ENCODE results near the gene P4HTM.

The P4HTM gene

GRCh38 chr3:49009396-49009795 is 19.4 kb downstream of the P4HTM start:
- DNase-seq, result no peak

- DNase-seq, result no peak
Observed at GRCh38 chr3:49012441-49013017, 22.5 kb downstream of the P4HTM start.

GRCh38 chr3:49013113-49013737 is 23.2 kb downstream of the P4HTM start:
- no peak for DNase-seq

- DNase-seq, result peak; percentile 67
Observed at GRCh38 chr3:49013738-49014660, 24.0 kb downstream of the P4HTM start.

DNA sequence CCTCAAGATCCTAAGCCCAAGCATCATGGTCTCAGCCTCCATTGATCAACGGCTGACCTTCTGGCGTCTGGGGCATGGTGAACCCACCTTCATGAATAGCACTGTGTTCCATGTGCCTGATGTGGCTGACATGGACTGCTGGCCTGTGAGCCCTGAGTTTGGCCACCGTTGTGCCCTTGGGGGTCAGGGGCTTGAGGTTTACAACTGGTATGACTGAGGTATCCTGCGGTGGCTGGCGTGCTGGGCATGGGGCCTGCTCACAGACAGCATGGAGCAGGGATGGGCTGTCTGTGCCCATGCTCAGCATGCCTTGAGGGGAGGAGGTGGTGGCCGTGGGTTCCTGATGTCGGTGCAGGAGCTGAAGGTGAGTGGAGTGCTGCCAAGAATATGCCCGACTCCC is 25.0 kb downstream of the P4HTM start:
- no peak for DNase-seq

- no peak for DNase-seq
Observed at GRCh38 chr3:49015765-49016164, 25.7 kb downstream of the P4HTM start.

DNA sequence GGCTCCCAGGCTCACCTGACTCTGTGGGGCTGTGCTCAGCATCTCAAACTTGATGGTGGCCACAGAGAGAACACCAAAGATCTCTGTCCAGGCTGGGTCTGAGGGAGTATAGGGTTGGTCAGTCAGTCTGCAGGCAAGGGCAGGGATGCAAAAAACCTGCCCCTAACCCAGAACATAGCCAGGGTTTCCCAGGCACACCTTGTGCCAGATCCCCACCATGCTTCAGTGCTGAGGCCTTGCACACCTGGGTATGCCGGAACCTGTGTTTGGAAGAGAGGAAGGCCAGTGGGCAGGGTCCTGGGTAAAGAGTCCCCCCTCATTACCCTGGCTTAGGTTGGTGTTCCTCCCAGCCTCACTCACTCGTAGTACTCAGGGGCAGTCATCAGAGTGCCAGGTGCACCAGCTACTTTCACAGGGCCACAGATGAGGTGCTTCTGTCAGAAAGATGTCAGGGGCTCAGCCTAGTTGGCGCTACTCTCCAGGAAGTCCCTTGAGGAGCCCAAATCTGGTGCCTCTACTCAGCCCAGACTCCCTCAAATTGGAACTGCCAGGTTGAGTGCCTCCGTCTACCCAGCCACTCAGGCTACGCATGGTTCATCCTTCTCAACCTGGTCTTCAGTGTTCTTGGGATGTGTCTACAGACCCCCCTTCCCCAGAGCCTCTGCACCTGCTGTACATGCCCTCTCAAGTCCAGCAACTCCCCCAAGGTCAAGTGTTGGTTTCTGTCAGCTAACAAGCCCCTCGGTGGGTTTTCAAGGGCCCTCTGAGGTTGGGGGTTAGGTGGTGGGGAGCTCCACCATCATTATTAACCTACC is 26.6 kb downstream of the P4HTM start:
- DNase-seq, result no peak

DNA sequence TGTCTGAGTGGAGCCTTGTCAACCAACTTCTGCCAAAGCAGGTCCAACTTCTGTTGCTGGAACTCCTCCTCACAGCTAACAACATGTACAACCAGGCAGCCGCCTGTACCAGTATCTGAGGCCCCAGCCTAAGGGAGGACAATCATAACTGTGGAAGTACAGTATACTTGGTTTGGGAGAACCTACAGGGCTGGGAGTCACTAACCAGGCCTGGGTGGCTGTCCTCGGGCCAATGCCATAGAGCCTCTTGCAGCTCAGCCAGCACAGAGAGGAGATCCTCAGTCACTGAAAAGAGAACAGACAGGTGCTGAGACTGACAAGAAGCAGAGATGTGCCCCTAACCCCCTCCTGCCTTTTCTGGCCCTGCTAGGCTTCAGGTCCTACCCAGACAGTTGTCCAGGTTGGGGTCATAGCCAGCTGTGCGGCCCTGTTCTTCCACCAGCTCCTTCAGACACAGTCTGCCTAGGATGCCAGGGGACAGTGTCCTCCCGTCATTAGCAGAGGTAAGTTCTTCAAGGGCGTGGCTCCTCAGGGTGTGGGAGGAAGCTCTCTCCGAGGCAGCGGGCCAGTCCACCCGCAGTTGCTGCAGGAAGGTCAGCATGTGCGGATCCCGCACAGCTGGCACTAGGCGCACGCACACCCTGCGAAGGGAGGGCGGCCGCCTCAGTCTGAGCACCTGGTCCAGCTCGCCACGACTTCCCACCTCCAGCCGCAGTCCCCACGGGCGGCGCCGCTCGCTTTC is 27.4 kb downstream of the P4HTM start:
- no peak for DNase-seq

- DNase-seq, result peak; percentile 60
Observed at GRCh38 chr3:49017971-49018706, 28.1 kb downstream of the P4HTM start, which contains the start of gene DALRD3. TSS of gene DALRD3 (minus strand) at chr3:49018580. CDS start at chr3:49018564, 16 bp downstream.

DNA sequence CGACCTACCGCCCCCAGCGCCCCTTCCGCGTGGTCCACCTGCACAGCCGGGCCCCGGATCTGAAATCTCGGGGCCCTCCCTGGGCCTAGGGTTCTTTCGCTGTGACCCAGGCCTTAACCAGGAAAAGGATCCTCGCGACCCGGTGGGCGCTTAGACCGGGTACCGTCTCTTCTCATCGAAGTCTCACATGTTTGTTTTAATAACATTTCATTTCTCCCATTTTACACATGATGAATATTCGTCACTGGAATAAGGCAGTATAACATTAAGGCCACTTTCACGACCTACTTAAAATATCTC is 28.6 kb downstream of the P4HTM start:
- no peak for DNase-seq

GRCh38 chr3:49019941-49020329 is 29.9 kb downstream of the P4HTM start:
- no peak for DNase-seq

GRCh38 chr3:49020330-49021212 is 30.5 kb downstream of the P4HTM start:
- peak; percentile 34 for DNase-seq

DNA sequence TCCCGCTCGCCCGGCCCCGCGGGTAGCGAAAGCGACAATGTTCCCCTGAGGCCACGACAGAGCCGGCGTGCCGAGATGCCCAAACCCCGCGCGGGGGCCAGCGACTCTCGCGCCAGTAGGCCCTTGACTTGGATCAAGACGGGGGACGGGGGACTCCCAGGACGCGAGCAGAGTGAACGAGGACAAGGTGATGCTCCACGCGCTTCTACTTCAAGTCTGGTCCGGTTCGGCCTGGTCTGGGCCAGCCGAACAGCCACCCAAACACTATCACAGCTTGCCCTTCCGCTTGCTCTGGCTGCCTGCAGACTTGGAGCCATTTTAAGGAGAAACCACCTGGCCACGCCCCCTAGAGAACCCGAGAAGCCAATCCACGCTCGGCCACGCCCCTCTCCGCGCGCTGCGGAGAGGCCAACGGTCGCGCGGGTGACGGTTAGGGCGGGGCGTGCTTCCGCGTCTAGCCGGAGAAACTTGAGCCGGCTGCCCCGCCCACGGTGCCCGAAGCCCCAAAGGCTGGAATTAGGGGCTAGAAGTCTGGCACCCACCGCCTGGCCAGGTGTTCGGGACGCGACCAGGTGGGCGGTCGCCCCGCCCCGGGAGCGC is 31.3 kb downstream of the P4HTM start:
- peak; percentile 100 for DNase-seq

DNA sequence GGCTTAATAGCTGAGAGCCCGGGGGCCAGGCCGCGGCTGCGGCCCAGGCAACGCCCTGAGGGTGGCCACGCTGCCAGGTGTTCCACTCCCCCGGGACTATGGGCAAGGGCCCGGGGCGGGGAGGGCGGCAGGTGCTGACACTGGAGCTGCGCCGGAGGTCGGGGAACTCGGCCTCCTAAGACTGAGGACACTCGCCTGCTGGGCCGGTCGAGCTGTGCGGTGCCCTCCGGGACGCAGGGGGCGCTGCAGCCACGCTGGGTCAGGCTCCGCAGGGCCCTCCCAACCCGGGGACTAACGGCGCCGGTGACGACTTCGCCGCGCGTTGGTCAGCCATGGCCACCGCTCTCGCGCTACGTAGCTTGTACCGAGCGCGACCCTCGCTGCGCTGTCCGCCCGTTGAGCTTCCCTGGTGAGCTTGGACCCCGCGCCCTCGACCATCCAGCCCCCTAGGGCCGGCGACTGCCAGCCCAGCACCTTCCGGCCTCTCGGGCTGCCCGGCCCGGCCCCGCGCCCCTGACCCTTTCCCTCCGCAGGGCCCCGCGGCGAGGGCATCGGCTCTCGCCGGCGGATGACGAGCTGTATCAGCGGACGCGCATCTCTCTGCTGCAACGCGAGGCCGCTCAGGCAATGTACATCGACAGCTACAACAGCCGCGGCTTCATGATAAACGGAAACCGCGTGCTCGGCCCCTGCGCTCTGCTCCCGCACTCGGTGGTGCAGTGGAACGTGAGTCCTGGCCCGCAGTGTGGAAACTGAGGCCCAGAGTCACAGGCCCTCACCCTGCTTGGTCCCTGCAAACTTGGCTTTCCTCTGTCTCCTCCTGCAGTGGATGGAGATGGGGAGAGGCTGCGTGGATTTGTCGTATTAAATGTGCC is 32.0 kb downstream of the P4HTM start, which contains the start of gene NDUFAF3:
Gene NDUFAF3 (plus strand): TSS at position 309 of the 875 bp plus-strand sequence. CDS start 24 bp downstream, at position 333.
- peak; percentile 92 for DNase-seq

- no peak for DNase-seq
Observed at GRCh38 chr3:49022688-49023171, 32.7 kb downstream of the P4HTM start.

GRCh38 chr3:49023775-49024174 is 33.7 kb downstream of the P4HTM start:
- no peak for DNase-seq

DNA sequence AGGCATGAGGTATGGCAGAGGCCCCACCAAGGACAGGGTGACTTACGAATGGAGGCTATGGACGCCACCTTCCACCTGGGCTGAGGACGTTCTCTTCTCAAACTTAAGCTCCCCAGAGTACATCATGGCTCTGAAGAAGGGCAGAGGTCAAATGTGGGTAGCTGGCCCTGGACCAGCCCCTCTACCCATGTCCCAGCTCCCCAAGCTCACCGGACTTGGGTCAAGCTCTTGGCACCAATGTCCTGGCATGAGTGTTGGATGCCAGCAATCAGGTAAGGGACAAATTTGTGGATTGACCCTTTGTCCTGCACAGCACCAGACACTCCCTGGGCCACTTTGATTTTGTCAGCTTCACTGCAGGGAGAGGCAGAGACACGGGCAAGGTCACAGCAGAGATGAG is 34.4 kb downstream of the P4HTM start:
- no peak for DNase-seq

GRCh38 chr3:49025005-49025792 is 35.2 kb downstream of the P4HTM start:
- DNase-seq, result no peak
